Uterus (tissue), 2 donors: ENCODE data around the gene MAP3K7CL.

Experiments
- CTCF ChIP-seq, 4 experiments: fragments of 200-600 bp in 2 of 4; fragments of 450-650 bp in 2 of 4; sonication (generic) in 2 of 4; IDR thresholded peaks; one replicate each; pipeline ENCODE4 v1.5.1; 2016 to 2019; ENCODE audit warnings: antibody characterized with exemption in 4 of 4, mild to moderate bottlenecking in 2 of 4, moderate library complexity in 1 of 4
- POLR2A ChIP-seq, 2 donors: fragments of 450-650 bp; IDR thresholded peaks; one replicate each; pipeline ENCODE4 v1.6.1; 2016; ENCODE audit warnings: antibody characterized with exemption in 2 of 2, mild to moderate bottlenecking in 1 of 2, moderate library complexity in 1 of 2

- no peak for TF ChIP-seq CTCF (IDR thresholded peaks at IDR 0.05)
- TF ChIP-seq POLR2A (IDR thresholded peaks at IDR 0.05): no peak
Measured at GRCh38 chr21:29212446-29212845, 82.0 kb downstream of the MAP3K7CL start.
